PC-9 (cell line): Measurements from ENCODE around the gene ARIH2.

ENCODE experiments used
- EZH2 ChIP-seq: fragments of 200-600 bp; sonication (generic); IDR thresholded peaks from 2 replicates; pipeline ENCODE4 v1.8.0; 2017; ENCODE audit warnings: antibody characterized with exemption, low read depth
- TF ChIP-seq, protein P1 (sequence below): fragments of 200-600 bp; sonication (generic); conservative IDR thresholded peaks from 2 replicates; pipeline ENCODE4 v1.6.1; 2017; ENCODE audit warnings: mixed run types, antibody characterized with exemption, mild to moderate bottlenecking, moderate library complexity

DNA sequence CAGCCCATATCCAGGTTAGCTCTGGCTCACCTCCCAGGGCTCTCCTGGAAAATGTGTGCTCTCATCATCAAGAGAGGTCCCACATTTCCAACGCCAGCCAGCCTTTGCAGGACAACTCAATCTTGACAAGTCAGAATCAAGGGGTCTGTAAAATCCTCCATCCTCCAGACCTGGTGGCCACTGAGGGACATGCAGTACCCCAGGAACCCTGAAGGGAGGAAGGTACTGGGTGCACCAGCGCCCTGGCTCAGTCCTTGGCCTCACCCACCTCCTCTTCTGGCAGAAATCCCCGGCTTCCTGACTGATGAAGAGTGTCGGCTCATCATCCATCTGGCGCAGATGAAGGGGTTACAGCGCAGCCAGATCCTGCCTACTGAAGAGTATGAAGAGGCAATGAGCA lies 82.5 kb downstream of the ARIH2 start:
- TF ChIP-seq, protein P1, sequence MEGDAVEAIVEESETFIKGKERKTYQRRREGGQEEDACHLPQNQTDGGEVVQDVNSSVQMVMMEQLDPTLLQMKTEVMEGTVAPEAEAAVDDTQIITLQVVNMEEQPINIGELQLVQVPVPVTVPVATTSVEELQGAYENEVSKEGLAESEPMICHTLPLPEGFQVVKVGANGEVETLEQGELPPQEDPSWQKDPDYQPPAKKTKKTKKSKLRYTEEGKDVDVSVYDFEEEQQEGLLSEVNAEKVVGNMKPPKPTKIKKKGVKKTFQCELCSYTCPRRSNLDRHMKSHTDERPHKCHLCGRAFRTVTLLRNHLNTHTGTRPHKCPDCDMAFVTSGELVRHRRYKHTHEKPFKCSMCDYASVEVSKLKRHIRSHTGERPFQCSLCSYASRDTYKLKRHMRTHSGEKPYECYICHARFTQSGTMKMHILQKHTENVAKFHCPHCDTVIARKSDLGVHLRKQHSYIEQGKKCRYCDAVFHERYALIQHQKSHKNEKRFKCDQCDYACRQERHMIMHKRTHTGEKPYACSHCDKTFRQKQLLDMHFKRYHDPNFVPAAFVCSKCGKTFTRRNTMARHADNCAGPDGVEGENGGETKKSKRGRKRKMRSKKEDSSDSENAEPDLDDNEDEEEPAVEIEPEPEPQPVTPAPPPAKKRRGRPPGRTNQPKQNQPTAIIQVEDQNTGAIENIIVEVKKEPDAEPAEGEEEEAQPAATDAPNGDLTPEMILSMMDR: no peak
- TF ChIP-seq EZH2: no peak
